Mesenchymal stem cell (in vitro differentiated cells and primary cell): Measurements from ENCODE around the gene CILP.

ENCODE experiments used
- DNase-seq: peaks from one replicate; pipeline ENCODE4 v3.0.0-alpha.2; 2013
- H2AFZ ChIP-seq: one replicate; pipeline ENCODE4 v1.6.1; 2013; ENCODE audit warnings: low read depth, mild to moderate bottlenecking, control low read depth, inconsistent platforms, low read length, moderate library complexity
- H2AK5ac ChIP-seq: 2 replicates; pipeline ENCODE4 v1.6.1; 2013; ENCODE audit warnings: low read length, moderate library complexity, mild to moderate bottlenecking, inconsistent platforms; ENCODE audit not compliant: severe bottlenecking
- H2BK120ac ChIP-seq: one replicate; pipeline ENCODE4 v1.6.1; 2013; ENCODE audit warnings: low read depth, mild to moderate bottlenecking, inconsistent platforms, low read length, moderate library complexity
- H2BK12ac ChIP-seq, 2 experiments: one replicate each; pipeline ENCODE4 v1.6.1; 2013; ENCODE audit warnings: inconsistent platforms in 2 of 2, low read length in 2 of 2, mild to moderate bottlenecking in 2 of 2, moderate library complexity in 2 of 2, control low read depth in 1 of 2
- H2BK15ac ChIP-seq: one replicate; pipeline ENCODE4 v1.6.1; 2013; ENCODE audit warnings: mild to moderate bottlenecking, low read depth, inconsistent platforms; ENCODE audit not compliant: poor library complexity, severe bottlenecking
- H2BK5ac ChIP-seq: 2 replicates; pipeline ENCODE4 v1.6.1; 2013; ENCODE audit warnings: low read depth, mild to moderate bottlenecking, low read length, control low read depth, inconsistent platforms; ENCODE audit not compliant: poor library complexity, severe bottlenecking
- H3K14ac ChIP-seq, 2 experiments: one replicate each; pipeline ENCODE4 v1.6.1; 2013; ENCODE audit warnings: inconsistent platforms in 2 of 2, low read length in 2 of 2, control low read depth in 1 of 2, mild to moderate bottlenecking in 1 of 2, moderate library complexity in 1 of 2
- H3K18ac ChIP-seq, 2 experiments: one replicate each; pipeline ENCODE4 v1.6.1; 2013; ENCODE audit warnings: inconsistent platforms in 2 of 2, low read length in 2 of 2, control low read depth in 1 of 2, low read depth in 1 of 2, mild to moderate bottlenecking in 1 of 2
- H3K23ac ChIP-seq, 2 experiments: one replicate each; pipeline ENCODE4 v1.6.1; 2013; ENCODE audit warnings: inconsistent platforms in 2 of 2, low read length in 2 of 2, mild to moderate bottlenecking in 2 of 2, moderate library complexity in 2 of 2, control low read depth in 1 of 2
- H3K27ac ChIP-seq: 2 replicates; pipeline ENCODE4 v1.5.1; 2013; ENCODE audit warnings: mild to moderate bottlenecking, moderate library complexity, low read length, control low read depth, inconsistent platforms; ENCODE audit not compliant: poor library complexity, severe bottlenecking
- H3K27me3 ChIP-seq, 2 experiments: 2 replicates each; pipeline versions ENCODE4 v1.6.1 to v1.7.0; 2013; ENCODE audit warnings: low read length in 2 of 2, mild to moderate bottlenecking in 2 of 2, moderate library complexity in 2 of 2, control low read depth in 1 of 2, inconsistent platforms in 1 of 2; ENCODE audit not compliant: control insufficient read depth in 1 of 2, insufficient read depth in 1 of 2
- H3K36me3 ChIP-seq, 2 experiments: 2 replicates each; pipeline versions ENCODE4 v1.6.1 to v1.7.0; 2013; ENCODE audit warnings: low read length in 2 of 2, control low read depth in 1 of 2, inconsistent platforms in 1 of 2, low read depth in 1 of 2, mild to moderate bottlenecking in 1 of 2; ENCODE audit not compliant: insufficient read depth in 2 of 2, control insufficient read depth in 1 of 2
- H3K4ac ChIP-seq, 2 experiments: one replicate each; pipeline ENCODE4 v1.6.1; 2013; ENCODE audit warnings: inconsistent platforms in 2 of 2, low read length in 2 of 2, mild to moderate bottlenecking in 2 of 2, moderate library complexity in 2 of 2, control low read depth in 1 of 2, low read depth in 1 of 2
- H3K4me1 ChIP-seq: 2 replicates; pipeline ENCODE4 v1.6.1; 2013; ENCODE audit warnings: low read depth, low read length, control low read depth; ENCODE audit not compliant: control insufficient read depth, insufficient read depth
- H3K4me2 ChIP-seq: 2 replicates; pipeline ENCODE4 v1.6.1; 2013; ENCODE audit warnings: low read length, mild to moderate bottlenecking, inconsistent platforms; ENCODE audit not compliant: poor library complexity, severe bottlenecking
- H3K4me3 ChIP-seq, 2 experiments: 2 replicates each; pipeline versions ENCODE4 v1.5.1 to v1.7.0; 2013; ENCODE audit warnings: low read length in 2 of 2, mild to moderate bottlenecking in 2 of 2, control low read depth in 1 of 2, low read depth in 1 of 2; ENCODE audit not compliant: insufficient read depth in 1 of 2
- H3K79me1 ChIP-seq: replicated peaks from 2 replicates; pipeline ENCODE4 v1.6.1; 2013; ENCODE audit warnings: mild to moderate bottlenecking, control low read depth, low read length, inconsistent platforms; ENCODE audit not compliant: poor library complexity, severe bottlenecking
- H3K9ac ChIP-seq: 2 replicates; pipeline ENCODE4 v1.7.0; 2013; ENCODE audit warnings: mild to moderate bottlenecking, low read length, moderate library complexity
- H3K9me3 ChIP-seq: 2 replicates; pipeline ENCODE4 v1.7.0; 2013; ENCODE audit warnings: mild to moderate bottlenecking, low read length; ENCODE audit not compliant: control insufficient read depth
- H4K8ac ChIP-seq: one replicate; pipeline ENCODE4 v1.6.1; 2013; ENCODE audit warnings: inconsistent platforms, mild to moderate bottlenecking, low read length, moderate library complexity
- H4K91ac ChIP-seq: one replicate; pipeline ENCODE4 v1.6.1; 2013; ENCODE audit warnings: mild to moderate bottlenecking, low read length, inconsistent platforms
- WGBS: methylation state at CpG from one replicate; pipeline ENCODE4 v1.1.7; 2013; ENCODE audit warnings: mixed read lengths; 5-methylcytosine and 5-hydroxymethylcytosine counted together

The CILP gene

GRCh38 chr15:65195548-65195923 lies 15.7 kb downstream of the CILP start:
- peaks cover 0 to 3% of the 10 kb centered on the region in 2 experiments for H3K27me3 ChIP-seq

GRCh38 chr15:65194826-65195547 lies 16.3 kb downstream of the CILP start:
- Histone ChIP-seq H2BK120ac (no peak overlapping the region), H3K23ac (no peak overlapping the region), H4K8ac (no peak overlapping the region), H3K14ac (no peak overlapping the region), H3K4me3 (no peak overlapping the region), H3K36me3 (no peaks in the 10 kb centered on the region), H3K4me2 (no peak overlapping the region), H3K27ac (no peak overlapping the region), H2AK5ac (no peak overlapping the region), H3K79me1 (no peaks in the 10 kb centered on the region), H2BK12ac (no peak overlapping the region), H2BK5ac (no peak overlapping the region), H3K4me1 (no peaks in the 10 kb centered on the region), H3K9me3 (no peaks in the 10 kb centered on the region), H3K27me3 (peaks cover 0 to 3% of the 10 kb centered on the region in 2 experiments), H3K18ac (no peak overlapping the region), H2BK15ac (no peak overlapping the region), H3K9ac (peak overlapping the region; percentile 42), H3K4ac (no peak overlapping the region), H2AFZ (no peak overlapping the region), H4K91ac (no peak overlapping the region)
- 62% methylated on average over 5 of the region's 7 CpGs for WGBS
- DNase-seq: no peak

More at GRCh38 chr15:65195548-65195923, 15.7 kb downstream of the CILP start:
- 87% methylated on average over 5 of the region's 5 CpGs for WGBS
- Histone ChIP-seq H3K36me3 (no peaks in the 10 kb centered on the region), H3K23ac (no peak overlapping the region), H3K4me3 (no peak overlapping the region), H3K27ac (no peak overlapping the region), H3K4me1 (no peaks in the 10 kb centered on the region), H3K9me3 (no peaks in the 10 kb centered on the region), H2AK5ac (no peak overlapping the region), H3K4me2 (no peak overlapping the region), H3K18ac (no peak overlapping the region), H3K4ac (no peak overlapping the region), H4K8ac (no peak overlapping the region), H3K14ac (no peak overlapping the region), H4K91ac (no peak overlapping the region), H3K9ac (peak overlapping the region; percentile 42), H3K79me1 (no peaks in the 10 kb centered on the region), H2BK15ac (no peak overlapping the region), H2BK12ac (no peak overlapping the region), H2BK5ac (no peak overlapping the region), H2BK120ac (no peak overlapping the region), H2AFZ (no peak overlapping the region)
- DNase-seq: no peak

GRCh38 chr15:65192016-65192415 lies 19.3 kb downstream of the CILP start:
- Histone ChIP-seq H2BK5ac (no peak overlapping the region), H2BK120ac (no peak overlapping the region), H3K27ac (no peak overlapping the region), H2AK5ac (no peak overlapping the region), H3K36me3 (no peaks in the 10 kb centered on the region), H3K4ac (no peak overlapping the region), H3K23ac (no peak overlapping the region), H3K14ac (no peak overlapping the region), H3K79me1 (no peaks in the 10 kb centered on the region), H2BK15ac (no peak overlapping the region), H2AFZ (no peak overlapping the region), H3K4me1 (no peaks in the 10 kb centered on the region), H3K4me2 (no peak overlapping the region), H3K9me3 (no peaks in the 10 kb centered on the region), H2BK12ac (no peak overlapping the region), H3K18ac (no peak overlapping the region), H3K4me3 (no peak overlapping the region), H4K8ac (no peak overlapping the region), H3K27me3 (no peaks in the 10 kb centered on the region), H4K91ac (no peak overlapping the region), H3K9ac (no peak overlapping the region)
- no peak for DNase-seq
- 93% methylated on average over 5 of the region's 5 CpGs for WGBS

- 15% methylated on average over 3 of the region's 3 CpGs for WGBS
- Histone ChIP-seq H3K4me3 (no peak overlapping the region), H3K4ac (no peak overlapping the region)
Observed at GRCh38 chr15:65189102-65189740, 22.1 kb downstream of the CILP start.

More at GRCh38 chr15:65189102-65189740, 22.1 kb downstream of the CILP start:
- H2BK15ac ChIP-seq: no peak overlapping the region
- H3K27ac ChIP-seq: no peak overlapping the region
- no peak overlapping the region for H2BK5ac ChIP-seq
- no peaks in the 10 kb centered on the region for H3K79me1 ChIP-seq
- no peaks in the 10 kb centered on the region for H3K9me3 ChIP-seq
- H3K4me2 ChIP-seq: no peak overlapping the region
- peak; percentile 74 for DNase-seq
- no peak overlapping the region for H3K9ac ChIP-seq
- no peak overlapping the region for H2BK12ac ChIP-seq
- H2AK5ac ChIP-seq: no peak overlapping the region
- H3K18ac ChIP-seq: no peak overlapping the region
- H2AFZ ChIP-seq: no peak overlapping the region
- no peak overlapping the region for H2BK120ac ChIP-seq
- H3K23ac ChIP-seq: no peak overlapping the region
- no peaks in the 10 kb centered on the region for H3K27me3 ChIP-seq
- no peaks in the 10 kb centered on the region for H3K36me3 ChIP-seq
- peaks cover 4% of the 10 kb centered on the region for H3K4me1 ChIP-seq
- H4K8ac ChIP-seq: no peak overlapping the region
- H4K91ac ChIP-seq: no peak overlapping the region
- no peak overlapping the region for H3K14ac ChIP-seq
